ENCODE results near the gene TRMT44. TPM values are rescaled to one million over a fixed set of nuclear protein-coding genes. Genes with fewer than 3 reads are reported as not detected.

TRMT44 gene
- total RNA-seq, 1 experiment from 2014 or later, result 15.3 TPM

GRCh38 chr4:8473920-8474590 is 33.5 kb downstream of the TRMT44 start:
- H3F3A ChIP-seq (ENCODE audit: low read length, unreplicated experiment), result no peaks in the 10 kb centered on the region
- BruUV-seq (replicated peaks), result no TSS peak

GRCh38 chr4:8474856-8475255 is 34.3 kb downstream of the TRMT44 start:
- H4K20me1 ChIP-seq (ENCODE audit: low read length), result no peaks in the 10 kb centered on the region
- ChIA-PET CTCF (no interaction called here), POLR2A (ENCODE audit: unreplicated experiment) (no interaction called here)
- H3K36me3 ChIP-seq (ENCODE audit: low read depth, low read length), result no peaks in the 10 kb centered on the region
- no peak overlapping the region for H2AFZ ChIP-seq (ENCODE audit: low read length)
- DNase-seq, result no peak
- H3K4me3 ChIP-seq (ENCODE audit: low read length), result no peak overlapping the region
- H3K27me3 ChIP-seq (ENCODE audit: low read length), result no peaks in the 10 kb centered on the region
- BruUV-seq (replicated peaks), result no TSS peak
- intact Hi-C loops (cut with micrococcal nuclease), result no loop called here
- no peak for TF ChIP-seq CTCF (conservative IDR thresholded peaks at IDR 0.05; ENCODE audit: low read depth, low read length)
- no peak for TF ChIP-seq EZH2phosphoT487 (IDR thresholded peaks at IDR 0.05; ENCODE audit: borderline replicate concordance, low read length)
- TF ChIP-seq EZH2 (IDR thresholded peaks at IDR 0.05; ENCODE audit: low read length, unreplicated experiment), result no peak
- H3K9me2 ChIP-seq (replicated peaks; ENCODE audit: low read length), result no peaks in the 10 kb centered on the region
- H3F3A ChIP-seq (ENCODE audit: low read length, unreplicated experiment), result no peaks in the 10 kb centered on the region
- no peak for ATAC-seq
- H3K79me2 ChIP-seq (ENCODE audit: low read length), result no peaks in the 10 kb centered on the region
- H3K9ac ChIP-seq (ENCODE audit: low read length), result no peak overlapping the region
- H3K4me1 ChIP-seq (ENCODE audit: insufficient read depth, low read length), result no peaks in the 10 kb centered on the region; the same call in 1 of the 2 replicates
- no peak overlapping the region for H3K27ac ChIP-seq (ENCODE audit: low read length)
- no peak overlapping the region for H3K4me2 ChIP-seq (ENCODE audit: low read length)
- H3K9me3 ChIP-seq (ENCODE audit: low read length), result no peaks in the 10 kb centered on the region

More at GRCh38 chr4:8473920-8474590, 33.5 kb downstream of the TRMT44 start:
- TF ChIP-seq CTCF (conservative IDR thresholded peaks at IDR 0.05; ENCODE audit: low read depth, low read length) (no peak), EZH2 (IDR thresholded peaks at IDR 0.05; ENCODE audit: low read length, unreplicated experiment) (no peak)
- no peak overlapping the region for H3K27ac ChIP-seq (ENCODE audit: low read length)
- H4K20me1 ChIP-seq (ENCODE audit: low read length), result no peaks in the 10 kb centered on the region
- H3K79me2 ChIP-seq (ENCODE audit: low read length), result no peaks in the 10 kb centered on the region
- POLR2A ChIA-PET (ENCODE audit: unreplicated experiment), result no interaction called here
- CTCF ChIA-PET, result interaction anchor here (1.0 kb wide), 1 partner anchor 112 kb away, joined by 4 read pairs; no protein-coding TSS in a partner anchor
- H3K9ac ChIP-seq (ENCODE audit: low read length), result no peak overlapping the region
- no peak for DNase-seq
- no peaks in the 10 kb centered on the region for H3K9me3 ChIP-seq (ENCODE audit: low read length)
- ATAC-seq, result no peak
- no peaks in the 10 kb centered on the region for H3K27me3 ChIP-seq (ENCODE audit: low read length)
- H2AFZ ChIP-seq (ENCODE audit: low read length), result no peak overlapping the region
- no peaks in the 10 kb centered on the region; the same call in 1 of the 2 replicates for H3K4me1 ChIP-seq (ENCODE audit: insufficient read depth, low read length)
- no peak overlapping the region for H3K4me2 ChIP-seq (ENCODE audit: low read length)
- peaks cover 2% of the 10 kb centered on the region; the same call in 1 of the 2 replicates for H3K36me3 ChIP-seq (ENCODE audit: low read depth, low read length)
- no peak overlapping the region for H3K4me3 ChIP-seq (ENCODE audit: low read length)
- no peaks in the 10 kb centered on the region for H3K9me2 ChIP-seq (replicated peaks; ENCODE audit: low read length)
- intact Hi-C loops (cut with micrococcal nuclease), result no loop called here

- no peak for TF ChIP-seq CTCF (conservative IDR thresholded peaks at IDR 0.05; ENCODE audit: low read depth, low read length)
- TF ChIP-seq EZH2 (IDR thresholded peaks at IDR 0.05; ENCODE audit: low read length, unreplicated experiment), result no peak
- TF ChIP-seq EZH2phosphoT487 (IDR thresholded peaks at IDR 0.05; ENCODE audit: borderline replicate concordance, low read length), result no peak
- H3K79me2 ChIP-seq (ENCODE audit: low read length), result no peaks in the 10 kb centered on the region
- H3K9ac ChIP-seq (ENCODE audit: low read length), result no peak overlapping the region
- H3F3A ChIP-seq (ENCODE audit: low read length, unreplicated experiment), result no peaks in the 10 kb centered on the region
- no peaks in the 10 kb centered on the region; the same call in 1 of the 2 replicates for H3K4me1 ChIP-seq (ENCODE audit: insufficient read depth, low read length)
- ATAC-seq (no peak), DNase-seq (no peak)
- no peak overlapping the region for H2AFZ ChIP-seq (ENCODE audit: low read length)
- ChIA-PET CTCF (no interaction called here), POLR2A (ENCODE audit: unreplicated experiment) (no interaction called here)
- no peaks in the 10 kb centered on the region for H3K9me3 ChIP-seq (ENCODE audit: low read length)
- no peak overlapping the region for H3K4me2 ChIP-seq (ENCODE audit: low read length)
- no peaks in the 10 kb centered on the region for H3K9me2 ChIP-seq (replicated peaks; ENCODE audit: low read length)
- no peaks in the 10 kb centered on the region for H4K20me1 ChIP-seq (ENCODE audit: low read length)
- BruUV-seq (replicated peaks), result no TSS peak
- H3K27me3 ChIP-seq (ENCODE audit: low read length), result no peaks in the 10 kb centered on the region
- H3K36me3 ChIP-seq (ENCODE audit: low read depth, low read length), result no peaks in the 10 kb centered on the region
- no peak overlapping the region for H3K4me3 ChIP-seq (ENCODE audit: low read length)
- no peak overlapping the region for H3K27ac ChIP-seq (ENCODE audit: low read length)
- intact Hi-C loops (cut with micrococcal nuclease), result no loop called here
Observed at GRCh38 chr4:8475751-8476575, 35.4 kb downstream of the TRMT44 start.

Data from PC-3 (cell line).